HCEC 1CT (cell line): ENCODE results near the gene UTRN.
A peak's percentile ranks its signal among the peaks of the same experiment; 100 is the strongest.

Source experiments
- DNase-seq: peaks from one replicate; pipeline ENCODE4 v3.0.0-alpha.2; 2017

UTRN gene

GRCh38 chr6:144314003-144314485 is 28.9 kb downstream of the UTRN start:
- peak; percentile 26 for DNase-seq

- DNase-seq: no peak
Measured at GRCh38 chr6:144314562-144314961, 29.4 kb downstream of the UTRN start.

DNA sequence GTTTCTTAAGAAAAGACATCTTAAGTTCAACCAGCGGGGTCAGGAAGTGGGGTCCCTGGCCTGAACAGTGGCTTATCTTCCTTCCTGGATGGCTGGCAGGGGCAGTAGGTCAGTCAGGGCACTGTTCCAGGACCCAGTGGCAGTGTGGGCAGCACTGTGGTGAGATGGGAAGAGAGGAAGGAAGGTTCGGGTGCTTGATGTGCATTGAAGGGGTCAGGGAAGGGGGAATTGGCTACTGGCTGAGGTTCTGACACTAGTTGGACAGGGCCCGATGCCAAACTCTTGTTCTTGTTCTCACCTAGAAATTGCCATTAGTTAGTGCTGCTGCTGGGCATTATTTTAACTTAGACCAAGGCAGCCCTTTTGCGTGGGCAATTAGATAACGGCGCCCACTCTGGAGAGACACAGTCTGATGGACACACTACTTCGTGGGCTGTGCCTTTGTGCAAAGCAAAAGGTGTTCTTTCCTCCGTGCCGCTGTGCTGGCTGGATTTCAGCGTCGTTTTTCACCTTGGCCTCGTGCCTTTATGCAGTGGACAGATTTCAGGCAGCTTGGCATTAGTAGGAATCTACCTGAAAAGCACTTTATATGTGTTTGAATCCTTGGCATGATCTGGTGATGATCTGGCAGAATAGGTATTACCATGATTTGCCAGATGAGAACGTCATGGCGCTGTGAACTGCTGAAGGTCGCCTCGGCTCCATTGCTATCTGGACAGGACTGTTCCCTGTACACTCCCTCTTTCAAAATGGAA is 30.3 kb downstream of the UTRN start:
- DNase-seq: no peak

- DNase-seq: no peak
Measured at GRCh38 chr6:144315981-144316861, 31.1 kb downstream of the UTRN start.

DNA sequence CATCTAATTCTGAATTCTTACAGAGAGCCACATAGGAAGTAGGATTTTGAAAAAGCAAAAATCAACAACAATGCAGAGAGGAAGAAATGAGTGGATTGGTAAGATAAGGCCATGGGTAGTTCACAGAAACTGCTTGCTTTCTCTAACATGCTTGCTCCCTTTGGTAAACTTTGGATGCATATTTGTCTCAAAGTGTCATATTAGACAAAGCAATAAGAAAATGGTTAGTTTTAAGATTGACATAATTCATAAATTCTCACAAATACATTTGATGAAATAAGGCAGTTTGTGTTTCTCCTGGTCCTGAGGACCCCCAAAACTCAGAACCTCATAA is 31.7 kb downstream of the UTRN start:
- DNase-seq: no peak

DNA sequence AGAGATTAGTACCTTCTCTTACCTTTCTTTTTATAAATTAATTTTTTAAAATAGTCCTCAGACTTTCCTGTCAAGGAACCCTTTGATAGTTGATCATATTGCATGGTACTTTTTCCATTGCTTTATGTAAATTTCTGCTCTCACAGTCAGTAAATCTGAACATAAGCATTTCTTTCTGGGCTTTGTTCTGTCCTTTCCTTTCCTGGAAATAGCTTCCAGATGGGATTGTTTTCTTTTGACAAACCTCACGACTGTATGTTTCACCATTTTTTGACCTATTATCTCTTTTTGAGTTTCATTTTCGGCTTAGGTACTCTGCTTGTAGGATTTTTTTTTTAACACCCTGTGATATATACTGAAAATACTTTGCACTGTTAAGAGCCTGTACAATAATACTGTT is 32.6 kb downstream of the UTRN start:
- DNase-seq: no peak

GRCh38 chr6:144319211-144319610 is 34.1 kb downstream of the UTRN start:
- no peak for DNase-seq

GRCh38 chr6:144320741-144321140 is 35.6 kb downstream of the UTRN start:
- DNase-seq: no peak

DNA sequence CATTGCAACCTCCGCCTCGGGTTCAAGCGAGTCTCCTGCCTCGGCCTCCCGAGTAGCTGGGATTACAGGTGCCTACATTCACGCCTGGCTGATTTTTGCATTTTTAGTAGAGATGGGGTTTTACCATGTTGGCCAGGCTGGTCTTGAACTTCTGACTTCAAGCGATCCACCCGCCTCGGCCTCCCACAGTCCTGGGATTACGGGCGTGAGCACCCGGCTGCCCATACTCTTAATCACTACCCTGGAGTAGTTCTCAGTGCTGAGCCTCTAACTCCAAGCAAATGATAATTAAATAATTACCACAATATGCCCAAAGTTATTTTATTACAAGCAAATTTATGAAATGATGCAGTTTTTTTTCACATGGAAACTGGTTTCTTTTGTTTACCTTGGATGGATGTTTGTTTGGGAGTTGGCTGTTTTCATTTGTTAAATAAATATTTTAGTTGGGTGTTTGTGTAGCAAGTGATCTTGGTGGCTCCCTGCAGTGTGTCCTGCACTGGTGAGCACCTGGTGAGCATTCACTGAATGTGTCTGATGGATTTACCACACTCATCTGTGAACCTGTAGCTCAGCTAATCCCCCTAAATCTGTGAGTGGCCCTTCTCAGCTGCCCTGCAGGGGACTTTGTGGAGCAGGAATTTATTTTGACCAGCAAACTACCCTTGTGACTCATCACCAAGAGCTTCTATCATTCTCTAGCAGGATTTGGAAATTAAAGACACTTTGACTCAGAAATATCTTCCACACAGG is 36.9 kb downstream of the UTRN start:
- DNase-seq: peak; percentile 76

GRCh38 chr6:144325232-144325631 is 40.1 kb downstream of the UTRN start:
- no peak for DNase-seq

DNA sequence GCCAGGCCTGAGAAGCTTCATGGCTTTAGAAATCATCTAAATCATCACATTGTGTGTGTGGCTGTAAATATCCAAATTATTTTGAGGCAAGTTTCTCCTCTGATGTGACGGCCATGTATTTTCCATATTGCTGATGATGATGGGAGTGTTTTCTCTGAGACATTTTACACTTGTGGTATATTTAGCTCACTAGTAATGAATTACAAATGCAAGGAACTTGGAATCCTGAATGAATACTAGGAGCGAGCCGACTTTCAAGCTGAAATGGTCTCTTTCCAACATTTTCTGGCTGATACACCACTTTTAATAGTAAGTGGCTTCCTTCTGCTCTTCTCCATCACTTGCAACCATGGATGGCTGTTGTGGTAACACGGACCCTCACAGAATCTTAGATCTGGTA is 41.3 kb downstream of the UTRN start:
- DNase-seq: no peak

DNA sequence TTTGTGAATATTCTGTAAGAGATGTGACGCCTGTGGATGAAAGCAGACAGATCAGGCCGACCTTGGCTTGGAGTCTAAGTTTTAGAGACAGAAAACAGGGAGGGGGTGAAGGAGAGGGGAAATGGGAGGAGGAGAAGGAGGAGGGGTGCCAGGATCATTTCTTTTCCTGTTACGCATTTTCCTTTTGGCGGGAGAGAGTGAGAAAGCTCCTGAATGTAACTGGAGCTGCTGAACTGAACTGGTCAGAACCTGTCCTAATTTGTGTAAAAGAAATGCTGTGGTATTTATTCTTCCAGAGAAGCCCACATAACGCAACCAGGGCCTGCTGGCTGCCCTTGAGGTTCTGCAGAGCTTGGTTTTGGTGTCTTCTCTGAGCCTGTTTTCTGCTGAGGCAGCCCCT is 41.9 kb downstream of the UTRN start:
- no peak for DNase-seq

GRCh38 chr6:144330017-144330987 is 45.2 kb downstream of the UTRN start:
- DNase-seq: no peak

DNA sequence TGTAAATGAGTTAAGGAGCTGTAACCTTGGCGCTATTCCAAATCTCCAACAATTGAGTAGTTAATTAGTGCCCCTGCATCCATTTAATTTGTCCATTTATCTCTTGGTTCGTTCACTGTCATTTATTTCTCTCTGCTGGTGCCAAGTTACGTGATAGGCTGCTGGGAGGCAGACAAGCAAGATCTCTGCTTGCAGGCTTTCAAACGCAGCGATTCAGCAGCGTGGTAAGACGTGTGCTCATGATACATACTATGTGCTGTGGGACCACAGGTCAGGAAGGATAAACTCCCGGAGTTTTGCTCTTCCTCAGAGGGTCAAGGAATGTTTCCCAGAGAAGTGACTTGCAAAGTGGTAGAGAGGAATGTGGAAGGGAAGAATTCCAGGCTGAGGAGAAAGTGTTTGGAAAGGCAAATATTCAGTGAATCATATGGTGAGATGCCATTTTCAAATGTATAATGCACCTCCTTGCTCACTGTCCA is 46.4 kb downstream of the UTRN start:
- DNase-seq: peak; percentile 56

DNA sequence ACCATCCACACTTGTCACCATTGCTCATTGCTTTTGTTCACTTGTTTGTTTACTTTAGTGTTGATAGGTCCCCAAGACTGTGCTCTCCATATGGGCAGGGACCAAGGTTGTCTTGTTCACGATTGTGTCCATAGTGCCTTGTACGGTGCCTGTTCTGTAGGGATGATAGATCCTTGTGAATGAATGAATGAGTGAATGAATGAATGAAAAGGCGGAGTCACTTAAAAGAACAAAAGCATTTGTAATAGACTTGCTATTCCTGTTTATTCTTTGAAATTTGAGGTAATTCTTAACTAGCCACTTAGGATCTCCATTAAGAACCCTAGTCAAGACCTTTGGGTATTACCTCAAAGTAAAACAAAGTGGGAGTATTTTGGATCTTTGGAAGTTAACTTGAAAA is 47.0 kb downstream of the UTRN start:
- DNase-seq: no peak

- DNase-seq: no peak
Measured at GRCh38 chr6:144334150-144334708, 49.1 kb downstream of the UTRN start.
